Ishikawa (cell line): ENCODE results near the gene FBLN1.

Experiments
- CEBPB ChIP-seq: IDR thresholded peaks from 2 replicates; pipeline ENCODE4 v1.6.1; 2012
- CREB1 ChIP-seq: IDR thresholded peaks from 2 replicates; pipeline ENCODE4 v1.6.1; 2012; ENCODE audit warnings: low read depth
- EGR1 ChIP-seq: IDR thresholded peaks from 2 replicates; pipeline ENCODE4 v1.6.1; 2012
- EP300 ChIP-seq: IDR thresholded peaks from 2 replicates; pipeline ENCODE4 v1.6.1; 2012; ENCODE audit warnings: borderline replicate concordance
- FOXM1 ChIP-seq: IDR thresholded peaks from 2 replicates; pipeline ENCODE4 v1.6.1; 2012; ENCODE audit warnings: low read depth, borderline replicate concordance
- MAX ChIP-seq: IDR thresholded peaks from 2 replicates; pipeline ENCODE4 v1.6.1; 2012
- NFIC ChIP-seq: IDR thresholded peaks from 2 replicates; pipeline ENCODE4 v1.6.1; 2012
- RAD21 ChIP-seq: IDR thresholded peaks from 2 replicates; pipeline ENCODE4 v1.6.1; 2012; ENCODE audit warnings: low read depth
- REST ChIP-seq: IDR thresholded peaks from 2 replicates; pipeline ENCODE4 v1.6.1; 2012; ENCODE audit warnings: low read depth, mild to moderate bottlenecking
- TAF1 ChIP-seq: IDR thresholded peaks from 2 replicates; pipeline ENCODE4 v1.6.1; 2012; ENCODE audit warnings: low read depth, mild to moderate bottlenecking
- TCF12 ChIP-seq: IDR thresholded peaks from 2 replicates; pipeline ENCODE4 v1.6.1; 2012; ENCODE audit warnings: low read depth
- TEAD4 ChIP-seq: IDR thresholded peaks from 2 replicates; pipeline ENCODE4 v1.6.1; 2012
- USF1 ChIP-seq: IDR thresholded peaks from 2 replicates; pipeline ENCODE4 v1.6.1; 2012
- YY1 ChIP-seq: IDR thresholded peaks from 2 replicates; pipeline ENCODE4 v1.6.1; 2012; ENCODE audit warnings: low read depth
- ZBTB7A ChIP-seq: IDR thresholded peaks from 2 replicates; pipeline ENCODE4 v1.6.1; 2012; ENCODE audit warnings: low read depth

The FBLN1 gene

GRCh38 chr22:45647532-45648225, 145.0 kb downstream of the FBLN1 start:
- TF ChIP-seq RAD21 (no peak), EGR1 (no peak), USF1 (no peak), FOXM1 (no peak), EP300 (no peak), NFIC (no peak), CEBPB (no peak), CREB1 (no peak), TAF1 (no peak), ZBTB7A (no peak), REST (no peak), TEAD4 (no peak), MAX (no peak), TCF12 (no peak), YY1 (no peak)

- no peak for TF ChIP-seq CEBPB
- TF ChIP-seq EGR1: no peak
- no peak for TF ChIP-seq MAX
- TF ChIP-seq REST: no peak
- TF ChIP-seq USF1: no peak
- TF ChIP-seq RAD21: no peak
- no peak for TF ChIP-seq ZBTB7A
- no peak for TF ChIP-seq CREB1
- TF ChIP-seq YY1: no peak
- no peak for TF ChIP-seq TEAD4
- no peak for TF ChIP-seq EP300
- no peak for TF ChIP-seq TAF1
- no peak for TF ChIP-seq TCF12
- no peak for TF ChIP-seq FOXM1
- TF ChIP-seq NFIC: no peak
Measured at GRCh38 chr22:45648301-45649117, 145.8 kb downstream of the FBLN1 start.

GRCh38 chr22:45649809-45650208, 147.1 kb downstream of the FBLN1 start:
- TF ChIP-seq EP300 (no peak), MAX (no peak), TCF12 (no peak), TAF1 (no peak), YY1 (no peak), FOXM1 (no peak), TEAD4 (no peak), CEBPB (no peak), CREB1 (no peak), REST (no peak), EGR1 (no peak), NFIC (no peak), ZBTB7A (no peak), RAD21 (no peak), USF1 (no peak)
